Measurements from ENCODE around the gene EFNB1. TPM values are rescaled to one million over a fixed set of nuclear protein-coding genes. Genes with fewer than 3 reads are reported as not detected.

The EFNB1 gene
- total and polyA plus RNA-seq, 2 of the 4 experiments (the other 2 are of a cell fraction): 17.9 to 26.8 TPM

- peaks cover 37% of the 10 kb centered on the region for H3K27me3 ChIP-seq (ENCODE audit: control insufficient read depth, insufficient read depth, low read length)
- no peak overlapping the region for H2BK5ac ChIP-seq (ENCODE audit: low read depth, low read length, poor library complexity, severe bottlenecking)
- H3K9me1 ChIP-seq (ENCODE audit: insufficient read depth, low read length): no peaks in the 10 kb centered on the region; the same call in 1 of the 2 replicates
- H3K79me1 ChIP-seq (ENCODE audit: low read depth in 1 of 2, low read length in 2 of 2): no peaks in the 10 kb centered on the region
- no peak overlapping the region for H2BK120ac ChIP-seq (ENCODE audit: low read depth, low read length)
- no peak overlapping the region for H3K4me3 ChIP-seq (ENCODE audit: insufficient read depth, low read depth, low read length)
- dilution Hi-C loops (cut with HindIII; ENCODE audit: low sequenced_read_pairs, unreplicated experiment): no loop called here
- H2BK20ac ChIP-seq (ENCODE audit: low read depth, low read length): no peak overlapping the region
- ATAC-seq (ENCODE audit: low read depth) (no peak), DNase-seq (no peak)
- H3K4me2 ChIP-seq (ENCODE audit: low read depth, low read length): no peak overlapping the region
- no peak overlapping the region for H3K4ac ChIP-seq (ENCODE audit: low read depth, low read length)
- BruUV-seq (replicated peaks): no TSS peak
- no peak overlapping the region for H2AK9ac ChIP-seq (replicated peaks; ENCODE audit: low read depth, low read length, poor library complexity)
- H3K27ac ChIP-seq (ENCODE audit: insufficient read depth, low read length): no peak overlapping the region
- no peaks in the 10 kb centered on the region for H3K36me3 ChIP-seq (ENCODE audit: control insufficient read depth, insufficient read depth, low read length)
- no peak overlapping the region for H2BK15ac ChIP-seq (ENCODE audit: low read depth, low read length)
- no peak overlapping the region for H3K56ac ChIP-seq (ENCODE audit: extremely low read depth, insufficient read depth, low read length)
- no peak overlapping the region for H2AK5ac ChIP-seq (ENCODE audit: low read depth, low read length)
- intact Hi-C loops (cut with micrococcal nuclease): no loop called here
- no peak overlapping the region for H4K8ac ChIP-seq (ENCODE audit: low read depth in 2 of 2, low read length in 2 of 2)
- no peaks in the 10 kb centered on the region for H3K9me3 ChIP-seq (ENCODE audit: control insufficient read depth, insufficient read depth, low read length)
- H4K5ac ChIP-seq (ENCODE audit: low read depth, low read length): no peak overlapping the region
- no peak overlapping the region for H2AFZ ChIP-seq (replicated peaks; ENCODE audit: low read length, poor library complexity)
- in situ Hi-C loops (cut with MboI; ENCODE audit: low sequenced_read_pairs): no loop called here
- H3K14ac ChIP-seq (replicated peaks; ENCODE audit: low read depth, low read length): no peak overlapping the region
- CTCF ChIA-PET: no interaction called here
- H3K9ac ChIP-seq (ENCODE audit: low read depth, low read length): no peak overlapping the region
- H4K20me1 ChIP-seq (ENCODE audit: insufficient read depth, low read length): no peaks in the 10 kb centered on the region; the same call in 1 of the 2 replicates
- H3K4me1 ChIP-seq (ENCODE audit: control insufficient read depth, insufficient read depth, low read length): no peaks in the 10 kb centered on the region
- no peak overlapping the region for H4K91ac ChIP-seq (ENCODE audit: insufficient read depth, low read depth, low read length)
- H3K23ac ChIP-seq (ENCODE audit: low read depth, low read length): no peak overlapping the region
- no peak overlapping the region for H3K18ac ChIP-seq (ENCODE audit: low read depth, low read length)
- POLR2A ChIA-PET (ENCODE audit: unreplicated experiment): no interaction called here
- no peak for TF ChIP-seq MXI1 (IDR thresholded peaks at IDR 0.05; ENCODE audit: borderline replicate concordance, low read depth, low read length)
- WGBS, 2 experiments (ENCODE audit: extremely low coverage in 2 of 2, insufficient read length in 1 of 2): 50% methylated on average over 1 of the region's 5 CpGs; no CpG with 5 or more reads in 1 of the 2 experiments
Measured at GRCh38 chrX:68868902-68869800, 40.3 kb downstream of the EFNB1 start.
